C4-2B (cell line): Measurements from ENCODE around the gene CEP295NL.
A peak's percentile ranks its signal among the peaks of the same experiment; 100 is the strongest.

ENCODE experiments used
- H3K27ac ChIP-seq: fragments of 450-650 bp; 2 replicates; pipeline ENCODE4 v1.5.1; 2017
- CTCF ChIP-seq: fragments of 450-650 bp; conservative IDR thresholded peaks from 2 replicates; pipeline ENCODE4 v1.5.1; 2017; ENCODE audit warnings: mild to moderate bottlenecking
- ZFX ChIP-seq: fragments of 450-650 bp; IDR thresholded peaks from 2 replicates; pipeline ENCODE4 v1.6.1; 2017

Gene CEP295NL

GRCh38 chr17:78934681-78935418, 31.8 kb upstream of the CEP295NL start:
- TF ChIP-seq CTCF, result no peak
- no peak for TF ChIP-seq ZFX
- H3K27ac ChIP-seq, result peak overlapping the region; percentile 78

- peak overlapping the region; percentile 78 for H3K27ac ChIP-seq
Measured at GRCh38 chr17:78933959-78934568, 31.1 kb upstream of the CEP295NL start.

GRCh38 chr17:78933025-78933958, 30.3 kb upstream of the CEP295NL start:
- H3K27ac ChIP-seq, result peak overlapping the region; percentile 78
- TF ChIP-seq CTCF, result no peak
- no peak for TF ChIP-seq ZFX

More at GRCh38 chr17:78933959-78934568, 31.1 kb upstream of the CEP295NL start:
- TF ChIP-seq ZFX, result no peak

- TF ChIP-seq ZFX (no peak), CTCF (no peak)
- H3K27ac ChIP-seq, result no peak overlapping the region
Measured at GRCh38 chr17:78929908-78930775, 27.1 kb upstream of the CEP295NL start.

- peak overlapping the region; percentile 56 for H3K27ac ChIP-seq
- TF ChIP-seq ZFX (no peak), CTCF (no peak)
Measured at GRCh38 chr17:78925662-78926555, 22.9 kb upstream of the CEP295NL start.

- TF ChIP-seq CTCF (no peak), ZFX (no peak)
- H3K27ac ChIP-seq, result peak within 1 kb of the TSS; percentile 56
Measured at GRCh38 chr17:78925234-78925633, 22.2 kb upstream of the CEP295NL start, which contains the start of gene TIMP2. Gene TIMP2, minus strand, starts transcription at chr17:78925387. Its CDS starts 299 bp downstream, at chr17:78925088.
